HepG2 (cell line): Measurements from ENCODE around the gene SYNGR2. TPM values are rescaled to one million over a fixed set of nuclear protein-coding genes. Genes with fewer than 3 reads are reported as not detected.

Experiments used
- EEA1 ChIP-seq: sonication (generic); formaldehyde crosslinking; IDR thresholded peaks from 2 replicates; pipeline ENCODE4 v1.5.1; 2020; ENCODE audit warnings: mild to moderate bottlenecking, missing genetic modification reagents, borderline replicate concordance
- EHMT2 ChIP-seq: fragments of 200-600 bp; sonication (generic); IDR thresholded peaks from 2 replicates; pipeline ENCODE4 v1.7.0; 2017; ENCODE audit warnings: antibody characterized with exemption, low read depth, low read length, borderline replicate concordance
- IRX3 ChIP-seq: sonication (generic); formaldehyde crosslinking; IDR thresholded peaks from 2 replicates; pipeline ENCODE4 v1.8.1; 2023; ENCODE audit warnings: mild to moderate bottlenecking, low read depth, missing genetic modification reagents, borderline replicate concordance
- MLXIP ChIP-seq: sonication (generic); formaldehyde crosslinking; IDR thresholded peaks from 2 replicates; pipeline ENCODE4 v1.9.0; 2021; ENCODE audit warnings: missing genetic modification reagents, borderline replicate concordance
- NR3C1 ChIP-seq: sonication (generic); formaldehyde crosslinking; IDR thresholded peaks from 2 replicates; pipeline ENCODE4 v1.4.0; 2020; ENCODE audit warnings: missing genetic modification reagents
- PATZ1 ChIP-seq: sonication (generic); formaldehyde crosslinking; IDR thresholded peaks from 2 replicates; pipeline ENCODE4 v1.4.0; 2020; ENCODE audit warnings: missing genetic modification reagents
- PPARG ChIP-seq: conservative IDR thresholded peaks from 2 replicates; pipeline ENCODE4 v1.6.1; 2016; ENCODE audit warnings: missing biosample characterization, missing genetic modification reagents
- RARA ChIP-seq: IDR thresholded peaks from 2 replicates; pipeline ENCODE4 v1.6.1; 2016; ENCODE audit warnings: missing genetic modification reagents, missing compliant biosample characterization
- TBX3 ChIP-seq: fragments of 450-650 bp; IDR thresholded peaks from 2 replicates; pipeline ENCODE4 v1.6.1; 2017; ENCODE audit warnings: antibody characterized with exemption, mild to moderate bottlenecking, inconsistent platforms, borderline replicate concordance
- TFAP4 ChIP-seq: sonication (generic); IDR thresholded peaks from 2 replicates; pipeline ENCODE4 v1.6.1; 2016; ENCODE audit warnings: low read depth, borderline replicate concordance
- ZNF143 ChIP-seq: sonication (generic); formaldehyde crosslinking; IDR thresholded peaks from 2 replicates; pipeline ENCODE4 v1.4.0; 2020; ENCODE audit warnings: missing genetic modification reagents
- ZNF205 ChIP-seq: IDR thresholded peaks from 2 replicates; pipeline ENCODE4 v1.6.1; 2018; ENCODE audit warnings: missing biosample characterization, missing genetic modification reagents
- ZNF24 ChIP-seq: fragments of 450-650 bp; IDR thresholded peaks from 2 replicates; pipeline ENCODE4 v1.6.1; 2017; ENCODE audit warnings: antibody characterized with exemption, mild to moderate bottlenecking
- ZNF296 ChIP-seq: sonication (generic); formaldehyde crosslinking; conservative IDR thresholded peaks from 2 replicates; pipeline ENCODE4 v1.5.0; 2020; ENCODE audit warnings: mild to moderate bottlenecking, missing genetic modification reagents
- ZNF543 ChIP-seq: sonication (generic); formaldehyde crosslinking; IDR thresholded peaks from 2 replicates; pipeline ENCODE4 v1.4.0; 2020; ENCODE audit warnings: mild to moderate bottlenecking, missing genetic modification reagents
- ZNF552 ChIP-seq: sonication (generic); formaldehyde crosslinking; IDR thresholded peaks from 2 replicates; pipeline ENCODE4 v1.9.0; 2022; ENCODE audit warnings: missing genetic modification reagents, mild to moderate bottlenecking, borderline replicate concordance
- ZNF556 ChIP-seq: sonication (generic); formaldehyde crosslinking; IDR thresholded peaks from 2 replicates; pipeline ENCODE4 v1.4.0; 2020; ENCODE audit warnings: mild to moderate bottlenecking, missing genetic modification reagents, borderline replicate concordance
- ZNF619 ChIP-seq: sonication (generic); formaldehyde crosslinking; IDR thresholded peaks from 2 replicates; pipeline ENCODE4 v1.4.0; 2020; ENCODE audit warnings: mild to moderate bottlenecking, missing genetic modification reagents
- ZNF672 ChIP-seq: sonication (generic); formaldehyde crosslinking; IDR thresholded peaks from 2 replicates; pipeline ENCODE4 v1.8.1; 2022; ENCODE audit warnings: missing genetic modification reagents
- ZNF687 ChIP-seq: sonication (generic); formaldehyde crosslinking; IDR thresholded peaks from 2 replicates; pipeline ENCODE4 v1.5.1; 2020; ENCODE audit warnings: mild to moderate bottlenecking, missing genetic modification reagents, moderate library complexity
- polyA plus RNA-seq, 8 experiments: library from polyadenylated mRNA; depleted of rRNA in 3 of 8; stranded (reverse) in 7 of 8; unstranded in 1 of 8; fragments of >200 nt; fragmentation: Illumina TruSeq in 4 of 8; extraction: Trizol in 4 of 8; gene quantifications; 2 replicates each; pipeline versions ENCODE4 v1.2.1 to v1.2.3, GENCODE V29; 2011 to 2016; ENCODE audit warnings: low read depth in 4 of 8, missing spikeins in 1 of 8, mixed read lengths in 1 of 8; ENCODE audit not compliant: insufficient read depth in 1 of 8
- total RNA-seq, 5 experiments: library from RNA; depleted of rRNA; stranded (reverse); fragments of >200 nt; fragmentation: Illumina TruSeq; extraction: Trizol; gene quantifications; 2 replicates each; pipeline ENCODE4 v1.2.3, GENCODE V29; 2016; ENCODE audit warnings: low read depth in 1 of 5

SYNGR2 gene
- total and polyA plus RNA-seq, 2 of the 13 experiments (the other 11 are each of a cell fraction or from before 2014, with no cell fraction given) = 46.7 to 170 TPM

GRCh38 chr17:78128551-78129350 is 39.6 kb upstream of the SYNGR2 start, which contains the start of gene TMC6 (continued):
- TF ChIP-seq ZNF687 (CRISPR knock-in tag) = peak; percentile 56
- no peak for TF ChIP-seq IRX3
- TF ChIP-seq ZNF296 (CRISPR knock-in tag) = no peak
- no peak for TF ChIP-seq EHMT2
- TF ChIP-seq NR3C1 (CRISPR knock-in tag) = no peak
- no peak for TF ChIP-seq EEA1 (CRISPR knock-in tag)
- no peak; the same call in 1 of the 2 replicates for TF ChIP-seq TBX3
- no peak for TF ChIP-seq ZNF543
- TF ChIP-seq RARA = peak; percentile 48; the same call in 1 of the 2 replicates
- TF ChIP-seq ZNF672 (CRISPR knock-in tag) = no peak
- TF ChIP-seq PATZ1 (CRISPR knock-in tag) = peak; percentile 96
- no peak for TF ChIP-seq ZNF619
- TF ChIP-seq TFAP4 = peak; percentile 51; the same call in 1 of the 2 replicates
- no peak for TF ChIP-seq ZNF24
- no peak for TF ChIP-seq ZNF143
- TF ChIP-seq MLXIP (CRISPR knock-in tag) = no peak
- TF ChIP-seq PPARG (CRISPR knock-in tag) = no peak; the same call in 1 of the 2 replicates
- TF ChIP-seq ZNF205 (CRISPR knock-in tag) = no peak
- TF ChIP-seq ZNF552 (CRISPR knock-in tag) = no peak
- no peak; the same call in 1 of the 2 replicates for TF ChIP-seq ZNF556 (CRISPR knock-in tag)
